Measurements from ENCODE around the gene ANO9.

The ANO9 gene

GRCh38 chr11:462107-462890, 20.5 kb upstream of the ANO9 start:
- no peak overlapping the region for H3K27ac ChIP-seq
- TF ChIP-seq ZFX (IDR thresholded peaks at IDR 0.05), result no peak
- TF ChIP-seq, protein P1, sequence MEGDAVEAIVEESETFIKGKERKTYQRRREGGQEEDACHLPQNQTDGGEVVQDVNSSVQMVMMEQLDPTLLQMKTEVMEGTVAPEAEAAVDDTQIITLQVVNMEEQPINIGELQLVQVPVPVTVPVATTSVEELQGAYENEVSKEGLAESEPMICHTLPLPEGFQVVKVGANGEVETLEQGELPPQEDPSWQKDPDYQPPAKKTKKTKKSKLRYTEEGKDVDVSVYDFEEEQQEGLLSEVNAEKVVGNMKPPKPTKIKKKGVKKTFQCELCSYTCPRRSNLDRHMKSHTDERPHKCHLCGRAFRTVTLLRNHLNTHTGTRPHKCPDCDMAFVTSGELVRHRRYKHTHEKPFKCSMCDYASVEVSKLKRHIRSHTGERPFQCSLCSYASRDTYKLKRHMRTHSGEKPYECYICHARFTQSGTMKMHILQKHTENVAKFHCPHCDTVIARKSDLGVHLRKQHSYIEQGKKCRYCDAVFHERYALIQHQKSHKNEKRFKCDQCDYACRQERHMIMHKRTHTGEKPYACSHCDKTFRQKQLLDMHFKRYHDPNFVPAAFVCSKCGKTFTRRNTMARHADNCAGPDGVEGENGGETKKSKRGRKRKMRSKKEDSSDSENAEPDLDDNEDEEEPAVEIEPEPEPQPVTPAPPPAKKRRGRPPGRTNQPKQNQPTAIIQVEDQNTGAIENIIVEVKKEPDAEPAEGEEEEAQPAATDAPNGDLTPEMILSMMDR (conservative IDR thresholded peaks at IDR 0.05), result no peak

GRCh38 chr11:461626-462025, 19.8 kb upstream of the ANO9 start:
- no peak for TF ChIP-seq ZFX (IDR thresholded peaks at IDR 0.05)
- TF ChIP-seq, protein P1 (conservative IDR thresholded peaks at IDR 0.05), result no peak
- H3K27ac ChIP-seq, result no peak overlapping the region

DNA sequence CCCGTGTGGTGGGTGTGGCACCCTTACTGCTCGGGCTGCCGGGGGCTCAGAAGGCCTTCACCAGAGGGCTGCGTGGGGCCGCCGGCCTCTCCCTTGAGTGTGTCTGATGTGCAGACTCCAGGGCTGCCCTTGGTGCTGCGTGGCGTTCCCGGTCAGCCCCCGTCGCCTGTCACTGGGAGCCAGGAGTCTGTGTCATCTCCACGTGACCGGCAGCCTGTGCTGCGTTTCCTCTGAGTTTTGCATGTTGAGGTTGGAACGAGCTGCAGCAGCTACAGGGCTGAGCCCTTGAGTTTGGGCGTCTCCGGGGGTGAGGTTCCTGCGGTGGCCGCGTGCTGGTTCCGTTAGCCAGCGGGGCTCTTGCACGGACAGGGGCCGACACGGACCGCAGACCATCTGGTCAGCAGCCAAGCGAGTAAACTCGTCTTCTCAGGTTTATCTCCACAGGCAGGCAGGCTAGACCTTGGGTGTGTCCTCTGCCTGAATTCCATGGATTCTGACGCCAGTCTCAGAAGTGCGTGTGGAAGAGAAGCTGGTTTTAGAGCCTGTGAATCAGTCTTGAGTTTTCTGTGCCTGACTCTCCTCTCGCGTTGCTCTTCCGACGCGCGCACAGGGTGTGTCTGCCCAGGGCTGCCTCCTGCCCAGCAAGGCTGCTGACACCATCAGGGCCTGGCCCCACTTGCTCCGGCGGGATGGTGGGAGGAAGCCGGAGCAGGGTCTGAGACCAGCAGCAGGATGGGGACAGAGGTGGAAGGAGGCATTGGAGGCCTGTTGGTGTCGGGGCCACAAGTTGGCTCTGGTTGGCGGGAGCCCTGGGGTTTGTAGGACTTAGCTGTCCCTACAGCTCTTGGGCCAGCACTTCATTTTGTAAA, 18.8 kb upstream of the ANO9 start:
- TF ChIP-seq, protein P1 (conservative IDR thresholded peaks at IDR 0.05), result no peak
- TF ChIP-seq ZFX (IDR thresholded peaks at IDR 0.05), result no peak
- no peak overlapping the region for H3K27ac ChIP-seq

DNA sequence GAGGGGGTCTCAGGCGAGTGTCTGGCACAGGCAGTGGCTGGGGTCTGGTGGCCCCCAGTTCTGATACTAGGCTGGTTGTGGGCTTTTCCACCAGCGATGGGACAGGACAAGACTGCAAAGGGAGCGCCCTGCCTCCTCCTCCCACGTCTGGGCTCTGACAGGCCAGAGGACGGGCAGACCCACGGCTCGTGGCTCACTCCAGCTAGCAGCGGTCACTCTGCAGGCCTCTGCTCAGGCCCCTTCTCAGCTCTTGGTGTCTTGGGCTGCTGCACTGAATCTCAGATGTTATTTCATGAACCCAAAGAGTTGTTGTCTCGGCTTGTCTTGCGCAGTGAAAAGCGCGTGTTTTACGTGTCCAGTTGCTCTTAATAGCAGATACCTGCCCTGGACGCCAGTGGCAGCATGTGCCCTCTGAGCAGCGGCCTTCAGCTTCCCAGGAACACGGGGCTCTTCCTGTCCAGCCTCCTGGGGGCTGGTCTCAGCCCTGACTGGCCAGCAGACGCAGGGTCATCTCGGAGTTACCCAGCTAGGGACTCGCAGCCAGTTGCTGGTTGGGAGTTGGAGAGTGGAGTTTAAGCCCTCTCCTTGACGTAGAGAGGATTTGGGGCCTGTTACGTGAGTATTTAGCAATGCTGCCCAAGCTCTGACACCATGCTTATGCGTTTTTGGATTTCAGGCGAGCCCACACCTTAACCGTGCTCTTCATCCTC, 17.9 kb upstream of the ANO9 start:
- TF ChIP-seq, protein P1 (conservative IDR thresholded peaks at IDR 0.05), result no peak
- no peak for TF ChIP-seq ZFX (IDR thresholded peaks at IDR 0.05)
- no peak overlapping the region for H3K27ac ChIP-seq

GRCh38 chr11:457111-457760, 15.4 kb upstream of the ANO9 start:
- no peak for TF ChIP-seq ZFX (IDR thresholded peaks at IDR 0.05)
- TF ChIP-seq, protein P1 (conservative IDR thresholded peaks at IDR 0.05), result no peak
- H3K27ac ChIP-seq, result no peak overlapping the region

DNA sequence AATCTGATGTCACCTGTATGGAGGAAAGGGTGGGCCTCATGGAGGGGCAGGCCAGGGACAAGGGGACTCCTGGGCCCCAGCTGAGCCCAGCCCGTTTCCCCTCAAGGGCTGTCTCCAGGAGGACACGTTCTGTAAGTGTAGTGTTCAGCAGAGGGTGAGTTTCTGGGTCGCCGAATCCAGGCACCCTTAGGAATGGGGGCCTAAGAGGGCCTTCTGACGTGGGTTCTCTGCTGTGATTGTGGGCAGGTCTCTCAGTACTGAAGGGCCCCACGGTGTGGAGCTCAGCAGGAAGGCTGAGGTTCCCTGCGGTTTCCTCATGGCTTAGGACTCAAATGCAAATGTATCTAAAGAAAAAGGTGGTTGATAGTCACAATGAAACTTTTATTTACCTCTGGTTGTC, 14.7 kb upstream of the ANO9 start:
- H3K27ac ChIP-seq, result no peak overlapping the region
- TF ChIP-seq ZFX (IDR thresholded peaks at IDR 0.05), result no peak
- TF ChIP-seq, protein P1 (conservative IDR thresholded peaks at IDR 0.05), result no peak
